ENCODE measurements around the gene CCDC27. TPM values are rescaled to one million over a fixed set of nuclear protein-coding genes. Genes with fewer than 3 reads are reported as not detected.

The CCDC27 gene
- total RNA-seq, 1 donor from 2014 or later: not detected

DNA sequence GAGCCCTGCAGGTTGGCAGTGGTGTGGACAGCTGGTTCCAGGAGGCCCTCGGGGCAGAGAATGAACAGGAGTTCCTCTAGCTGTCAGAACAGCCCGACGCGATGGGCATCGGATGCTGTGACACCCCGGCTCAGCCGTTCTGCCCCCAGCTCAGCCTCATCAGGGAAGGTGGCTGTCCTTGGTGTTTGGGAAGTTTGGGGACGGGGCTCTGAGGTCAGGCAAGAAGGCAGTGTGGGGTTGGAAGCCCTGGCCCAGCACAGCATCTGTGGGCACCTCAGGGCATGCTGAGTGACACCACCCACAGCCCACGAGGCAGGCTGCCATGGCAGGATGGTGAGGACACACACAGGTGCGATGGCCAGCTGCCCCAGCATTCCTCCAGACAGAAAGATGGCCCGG, 40.9 kb upstream of the CCDC27 start:
- Histone ChIP-seq H3K27me3 (ENCODE audit: control insufficient read depth, insufficient read depth, low read length) (peaks cover 5% of the 10 kb centered on the region), H3K36me3 (ENCODE audit: control insufficient read depth, insufficient read depth, low read length) (no peaks in the 10 kb centered on the region), H3K4me3 (ENCODE audit: low read depth, low read length) (no peak overlapping the region)
- TF ChIP-seq, protein P1, sequence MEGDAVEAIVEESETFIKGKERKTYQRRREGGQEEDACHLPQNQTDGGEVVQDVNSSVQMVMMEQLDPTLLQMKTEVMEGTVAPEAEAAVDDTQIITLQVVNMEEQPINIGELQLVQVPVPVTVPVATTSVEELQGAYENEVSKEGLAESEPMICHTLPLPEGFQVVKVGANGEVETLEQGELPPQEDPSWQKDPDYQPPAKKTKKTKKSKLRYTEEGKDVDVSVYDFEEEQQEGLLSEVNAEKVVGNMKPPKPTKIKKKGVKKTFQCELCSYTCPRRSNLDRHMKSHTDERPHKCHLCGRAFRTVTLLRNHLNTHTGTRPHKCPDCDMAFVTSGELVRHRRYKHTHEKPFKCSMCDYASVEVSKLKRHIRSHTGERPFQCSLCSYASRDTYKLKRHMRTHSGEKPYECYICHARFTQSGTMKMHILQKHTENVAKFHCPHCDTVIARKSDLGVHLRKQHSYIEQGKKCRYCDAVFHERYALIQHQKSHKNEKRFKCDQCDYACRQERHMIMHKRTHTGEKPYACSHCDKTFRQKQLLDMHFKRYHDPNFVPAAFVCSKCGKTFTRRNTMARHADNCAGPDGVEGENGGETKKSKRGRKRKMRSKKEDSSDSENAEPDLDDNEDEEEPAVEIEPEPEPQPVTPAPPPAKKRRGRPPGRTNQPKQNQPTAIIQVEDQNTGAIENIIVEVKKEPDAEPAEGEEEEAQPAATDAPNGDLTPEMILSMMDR (IDR thresholded peaks at IDR 0.05; ENCODE audit: insufficient read depth, low read length, severe bottlenecking): no peak
- FAIRE-seq (peak; percentile 23), DNase-seq (ENCODE audit: low read depth) (no peak)

DNA sequence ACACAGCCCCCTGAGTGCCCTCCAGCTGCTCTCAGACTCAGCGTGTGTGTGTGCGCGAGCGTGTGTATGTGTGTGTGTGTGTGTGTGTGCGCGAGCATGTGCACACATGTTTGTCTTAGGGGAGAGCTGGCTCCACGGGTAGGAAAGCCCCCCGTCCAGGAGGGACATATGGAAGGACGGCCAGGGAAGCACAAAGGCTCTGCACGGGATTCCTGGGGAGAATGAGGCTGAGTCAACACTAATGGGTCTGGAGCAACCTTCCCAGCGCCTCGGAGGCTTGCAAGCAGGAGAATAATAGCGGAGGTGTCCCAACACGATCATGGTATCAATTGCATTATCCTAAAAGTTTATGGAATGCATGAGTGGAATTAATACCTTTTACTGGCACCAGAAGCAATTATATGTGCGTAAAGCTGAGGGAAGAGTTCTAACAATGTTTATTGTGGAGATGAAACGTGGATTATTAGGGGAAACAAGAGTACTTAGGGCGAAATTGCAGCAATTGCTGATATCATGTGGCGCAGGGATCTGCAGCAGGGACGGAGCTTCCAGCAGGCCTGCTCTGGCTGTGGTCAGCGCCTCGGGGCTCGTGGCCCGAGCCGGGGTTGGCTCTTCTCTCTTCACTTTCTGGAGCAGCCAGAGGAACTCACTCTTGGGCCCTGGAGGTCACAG, 40.3 kb upstream of the CCDC27 start:
- FAIRE-seq (peak; percentile 94), DNase-seq (ENCODE audit: low read depth) (peak; percentile 85)
- TF ChIP-seq, protein P1 (IDR thresholded peaks at IDR 0.05; ENCODE audit: insufficient read depth, low read length, severe bottlenecking): no peak
- no peak overlapping the region for H3K4me3 ChIP-seq (ENCODE audit: low read depth, low read length)
- peaks cover 5% of the 10 kb centered on the region for H3K27me3 ChIP-seq (ENCODE audit: control insufficient read depth, insufficient read depth, low read length)
- no peaks in the 10 kb centered on the region for H3K36me3 ChIP-seq (ENCODE audit: control insufficient read depth, insufficient read depth, low read length)

DNA sequence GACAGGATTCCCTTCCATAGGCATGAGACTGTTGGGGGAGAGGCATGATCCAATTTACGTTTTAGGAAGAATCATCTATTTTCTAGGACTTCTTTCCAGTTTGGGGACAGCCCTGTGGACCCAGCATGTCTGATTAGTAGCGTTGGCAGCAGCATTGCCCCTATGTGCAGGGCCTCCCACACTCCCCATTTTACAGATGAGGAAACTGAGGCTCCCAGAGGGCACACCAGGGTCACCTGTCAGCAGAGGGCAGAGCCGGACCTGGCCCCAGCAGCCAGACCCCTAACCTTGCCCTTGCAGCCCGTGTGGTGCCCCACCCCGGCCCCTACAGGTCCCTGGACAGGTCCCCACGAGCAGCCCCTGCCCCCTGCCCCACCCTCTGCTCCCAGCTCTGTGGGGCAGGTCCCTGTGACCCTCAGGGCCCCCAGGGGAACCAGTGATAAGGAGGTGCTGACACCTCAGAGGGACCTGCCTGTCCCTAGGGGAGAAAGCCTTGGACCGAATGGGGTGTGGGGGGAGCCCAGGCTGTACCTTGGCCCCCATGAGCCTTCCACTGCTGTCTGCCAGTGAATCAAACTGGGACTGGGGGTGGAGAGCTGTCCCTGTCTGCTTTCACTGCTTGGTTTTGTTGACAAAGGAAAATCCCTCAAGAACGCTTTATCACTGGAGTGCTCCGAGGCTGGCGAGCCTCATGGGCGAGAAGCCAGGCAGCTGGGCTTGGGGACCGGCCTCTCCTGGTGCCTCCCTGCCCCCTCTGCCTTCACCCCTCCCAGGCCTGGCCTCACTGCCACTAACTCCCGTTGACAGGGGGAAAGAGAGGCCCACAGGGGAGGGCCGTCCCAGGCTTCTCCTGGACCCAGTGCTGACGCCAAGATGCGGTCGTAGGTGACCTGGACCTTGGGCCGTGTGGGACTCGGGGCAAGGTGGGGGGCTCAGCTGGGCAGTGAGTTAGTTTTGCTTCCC, 39.4 kb upstream of the CCDC27 start:
- TF ChIP-seq, protein P1 (IDR thresholded peaks at IDR 0.05; ENCODE audit: insufficient read depth, low read length, severe bottlenecking): no peak
- FAIRE-seq: no peak
- H3K27me3 ChIP-seq (ENCODE audit: control insufficient read depth, insufficient read depth, low read length): peaks cover 4% of the 10 kb centered on the region
- no peaks in the 10 kb centered on the region for H3K36me3 ChIP-seq (ENCODE audit: control insufficient read depth, insufficient read depth, low read length)
- no peak for DNase-seq (ENCODE audit: low read depth)
- no peak overlapping the region for H3K4me3 ChIP-seq (ENCODE audit: low read depth, low read length)

GRCh38 chr1:3713840-3714239, 38.4 kb upstream of the CCDC27 start:
- H3K27me3 ChIP-seq (ENCODE audit: control insufficient read depth, insufficient read depth, low read length): peaks cover 3% of the 10 kb centered on the region
- no peak for FAIRE-seq
- TF ChIP-seq, protein P1 (IDR thresholded peaks at IDR 0.05; ENCODE audit: insufficient read depth, low read length, severe bottlenecking): no peak

GRCh38 chr1:3714284-3714741, 37.9 kb upstream of the CCDC27 start:
- no peak for DNase-seq (ENCODE audit: low read depth)
- no peaks in the 10 kb centered on the region for H3K36me3 ChIP-seq (ENCODE audit: control insufficient read depth, insufficient read depth, low read length)
- no peak for FAIRE-seq
- H3K4me3 ChIP-seq (ENCODE audit: low read depth, low read length): no peak overlapping the region
- H3K27me3 ChIP-seq (ENCODE audit: control insufficient read depth, insufficient read depth, low read length): peaks cover 3% of the 10 kb centered on the region
- TF ChIP-seq, protein P1 (IDR thresholded peaks at IDR 0.05; ENCODE audit: insufficient read depth, low read length, severe bottlenecking): no peak

More at GRCh38 chr1:3713840-3714239, 38.4 kb upstream of the CCDC27 start:
- H3K36me3 ChIP-seq (ENCODE audit: control insufficient read depth, insufficient read depth, low read length): no peaks in the 10 kb centered on the region
- H3K4me3 ChIP-seq (ENCODE audit: low read depth, low read length): no peak overlapping the region
- no peak for DNase-seq (ENCODE audit: low read depth)

Measured in bronchial epithelial cell (primary cell).